ENCODE results near the gene COA4.

The COA4 gene

GRCh38 chr11:73878771-73879170, 2.1 kb upstream of the COA4 start:
- TF ChIP-seq CTCF (conservative IDR thresholded peaks at IDR 0.05; ENCODE audit: low read length): no peak
- no peak for DNase-seq (ENCODE audit: low read depth)
- H3K4me3 ChIP-seq (ENCODE audit: low read length): no peak overlapping the region

- H3K4me3 ChIP-seq (ENCODE audit: low read length): peak overlapping the region; percentile 87
- no peak for TF ChIP-seq CTCF (conservative IDR thresholded peaks at IDR 0.05; ENCODE audit: low read length)
- no peak for DNase-seq (ENCODE audit: low read depth)
Measured at GRCh38 chr11:73875840-73876239, 806 bp downstream of the COA4 start.

GRCh38 chr11:73875380-73875779, 1.3 kb downstream of the COA4 start:
- H3K4me3 ChIP-seq (ENCODE audit: low read length): peak overlapping the region; percentile 87
- DNase-seq (ENCODE audit: low read depth): no peak
- no peak for TF ChIP-seq CTCF (conservative IDR thresholded peaks at IDR 0.05; ENCODE audit: low read length)

- no peak for DNase-seq (ENCODE audit: low read depth)
- TF ChIP-seq CTCF (conservative IDR thresholded peaks at IDR 0.05; ENCODE audit: low read length): no peak
- H3K4me3 ChIP-seq (ENCODE audit: low read length): no peak overlapping the region
Measured at GRCh38 chr11:73872749-73873357, 3.8 kb downstream of the COA4 start.

GRCh38 chr11:73870261-73870660, 6.4 kb downstream of the COA4 start:
- DNase-seq (ENCODE audit: low read depth): no peak
- no peak for TF ChIP-seq CTCF (conservative IDR thresholded peaks at IDR 0.05; ENCODE audit: low read length)
- no peak overlapping the region for H3K4me3 ChIP-seq (ENCODE audit: low read length)

- no peak overlapping the region for H3K4me3 ChIP-seq (ENCODE audit: low read length)
- DNase-seq (ENCODE audit: low read depth): no peak
- TF ChIP-seq CTCF (conservative IDR thresholded peaks at IDR 0.05; ENCODE audit: low read length): no peak
Measured at GRCh38 chr11:73869332-73869949, 7.2 kb downstream of the COA4 start.

GRCh38 chr11:73866586-73866996, 10.1 kb downstream of the COA4 start:
- TF ChIP-seq CTCF (conservative IDR thresholded peaks at IDR 0.05; ENCODE audit: low read length): no peak
- peak; percentile 88 for DNase-seq (ENCODE audit: low read depth)
- no peak overlapping the region for H3K4me3 ChIP-seq (ENCODE audit: low read length)

Measured in AG10803 (cell line).